Nephron progenitor cell (in vitro differentiated cells): ENCODE data around the gene PLRG1.

ENCODE experiments used
- DNase-seq: peaks from one replicate; pipeline ENCODE4 v3.0.0; 2021
- H3K27ac Mint-ChIP-seq: 2 replicates; pipeline ENCODE4 v1.8.0; 2021; ENCODE audit warnings: mild to moderate bottlenecking, moderate library complexity, mixed read lengths
- H3K27me3 Mint-ChIP-seq: 2 replicates; pipeline ENCODE4 v1.8.0; 2021; ENCODE audit warnings: mild to moderate bottlenecking, low read depth, mixed read lengths; ENCODE audit not compliant: poor library complexity
- H3K36me3 Mint-ChIP-seq: 2 replicates; pipeline ENCODE4 v1.8.0; 2021; ENCODE audit warnings: low read depth, mixed read lengths
- H3K4me1 Mint-ChIP-seq: 2 replicates; pipeline ENCODE4 v1.8.0; 2021; ENCODE audit warnings: mixed read lengths
- H3K4me3 Mint-ChIP-seq: 2 replicates; pipeline ENCODE4 v1.8.0; 2021; ENCODE audit warnings: mild to moderate bottlenecking, moderate library complexity, mixed read lengths
- H3K9me3 Mint-ChIP-seq: 2 replicates; pipeline ENCODE4 v1.8.0; 2021; ENCODE audit warnings: mild to moderate bottlenecking, moderate library complexity, mixed read lengths
- TF ChIP-seq, protein P1 (sequence below): fragments of 200-600 bp; sonication (generic); IDR thresholded peaks from 2 replicates; pipeline ENCODE4 v1.5.0; 2021; ENCODE audit warnings: antibody characterized with exemption

The PLRG1 gene

DNA sequence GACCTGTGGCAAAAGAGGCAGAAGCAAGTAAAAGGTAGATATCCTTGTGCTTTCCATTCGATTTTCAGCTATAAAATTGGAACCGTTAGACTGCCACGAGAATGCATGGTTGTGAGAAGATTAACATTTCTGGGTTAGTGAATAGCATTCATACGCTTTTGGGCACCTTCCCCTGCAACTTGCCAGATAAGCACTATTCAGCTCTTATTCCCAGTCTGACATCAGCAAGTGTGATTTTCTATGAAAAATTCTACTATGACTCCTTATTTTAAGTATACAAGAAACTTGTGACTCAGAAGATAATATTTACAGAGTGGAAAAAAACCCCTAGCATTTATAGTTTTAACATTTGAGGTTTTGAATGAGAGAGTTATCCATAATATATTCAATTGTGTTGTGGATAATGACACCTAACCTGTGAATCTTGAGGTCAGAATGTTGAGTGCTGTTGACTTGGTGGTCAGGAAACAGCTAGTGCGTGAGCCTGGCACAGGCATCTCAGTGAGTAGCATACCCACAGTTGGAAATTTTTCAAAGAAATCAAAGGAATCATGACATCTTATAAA lies 16.5 kb upstream of the PLRG1 start:
- H3K9me3 Mint-ChIP-seq: no peaks in the 10 kb centered on the region
- H3K4me1 Mint-ChIP-seq: no peaks in the 10 kb centered on the region
- H3K27ac Mint-ChIP-seq: no peak overlapping the region
- H3K27me3 Mint-ChIP-seq: peaks cover 7% of the 10 kb centered on the region
- no peaks in the 10 kb centered on the region for H3K36me3 Mint-ChIP-seq
- DNase-seq: no peak
- no peak overlapping the region for H3K4me3 Mint-ChIP-seq
- TF ChIP-seq, protein P1, sequence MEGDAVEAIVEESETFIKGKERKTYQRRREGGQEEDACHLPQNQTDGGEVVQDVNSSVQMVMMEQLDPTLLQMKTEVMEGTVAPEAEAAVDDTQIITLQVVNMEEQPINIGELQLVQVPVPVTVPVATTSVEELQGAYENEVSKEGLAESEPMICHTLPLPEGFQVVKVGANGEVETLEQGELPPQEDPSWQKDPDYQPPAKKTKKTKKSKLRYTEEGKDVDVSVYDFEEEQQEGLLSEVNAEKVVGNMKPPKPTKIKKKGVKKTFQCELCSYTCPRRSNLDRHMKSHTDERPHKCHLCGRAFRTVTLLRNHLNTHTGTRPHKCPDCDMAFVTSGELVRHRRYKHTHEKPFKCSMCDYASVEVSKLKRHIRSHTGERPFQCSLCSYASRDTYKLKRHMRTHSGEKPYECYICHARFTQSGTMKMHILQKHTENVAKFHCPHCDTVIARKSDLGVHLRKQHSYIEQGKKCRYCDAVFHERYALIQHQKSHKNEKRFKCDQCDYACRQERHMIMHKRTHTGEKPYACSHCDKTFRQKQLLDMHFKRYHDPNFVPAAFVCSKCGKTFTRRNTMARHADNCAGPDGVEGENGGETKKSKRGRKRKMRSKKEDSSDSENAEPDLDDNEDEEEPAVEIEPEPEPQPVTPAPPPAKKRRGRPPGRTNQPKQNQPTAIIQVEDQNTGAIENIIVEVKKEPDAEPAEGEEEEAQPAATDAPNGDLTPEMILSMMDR: no peak

DNA sequence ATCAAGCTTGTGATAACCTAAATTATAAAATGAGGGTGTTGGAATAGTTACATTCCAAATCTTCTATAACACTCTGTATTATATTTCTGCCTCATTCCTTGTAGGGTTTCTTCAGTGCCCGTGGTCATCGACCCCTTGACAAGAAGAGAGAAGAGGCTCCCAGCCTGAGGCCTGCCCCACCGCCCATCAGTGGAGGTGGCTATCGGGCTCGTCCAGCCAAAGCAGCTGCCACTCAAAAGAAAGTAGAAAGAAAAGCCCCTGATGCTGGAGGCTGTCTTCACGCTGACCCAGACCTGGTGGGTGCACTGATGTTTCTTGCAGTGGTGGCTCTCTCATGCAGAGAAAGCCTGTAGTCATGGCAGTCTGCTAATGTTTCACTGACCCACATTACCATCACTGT lies 15.5 kb upstream of the PLRG1 start:
- TF ChIP-seq, protein P1: no peak
- DNase-seq: no peak
- Mint-ChIP-seq H3K4me1 (no peaks in the 10 kb centered on the region), H3K27ac (no peak overlapping the region), H3K4me3 (no peak overlapping the region), H3K27me3 (peaks cover 4% of the 10 kb centered on the region), H3K36me3 (no peaks in the 10 kb centered on the region), H3K9me3 (no peaks in the 10 kb centered on the region)

DNA sequence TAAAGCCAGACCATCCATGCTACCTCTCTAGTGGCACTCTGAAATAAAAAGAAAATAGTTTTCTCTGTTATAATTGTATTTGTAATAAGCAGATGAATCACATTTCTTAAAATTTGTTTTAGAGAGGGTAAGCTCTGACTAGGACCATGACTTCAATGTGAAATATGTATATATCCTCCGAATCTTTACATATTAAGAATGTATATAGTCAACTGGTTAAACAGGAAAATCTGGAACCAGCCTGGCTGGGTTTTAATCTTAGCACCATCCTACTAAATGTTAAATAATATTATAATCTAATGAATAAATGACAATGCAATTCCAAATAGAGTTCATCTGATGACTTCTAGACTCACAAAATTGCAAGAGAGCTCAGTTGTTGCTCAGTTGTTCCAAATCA lies 14.1 kb upstream of the PLRG1 start:
- TF ChIP-seq, protein P1: no peak
- H3K9me3 Mint-ChIP-seq: no peaks in the 10 kb centered on the region
- H3K27me3 Mint-ChIP-seq: peaks cover 4% of the 10 kb centered on the region
- DNase-seq: no peak
- H3K27ac Mint-ChIP-seq: no peak overlapping the region
- no peak overlapping the region for H3K4me3 Mint-ChIP-seq
- H3K36me3 Mint-ChIP-seq: no peaks in the 10 kb centered on the region
- H3K4me1 Mint-ChIP-seq: no peaks in the 10 kb centered on the region

DNA sequence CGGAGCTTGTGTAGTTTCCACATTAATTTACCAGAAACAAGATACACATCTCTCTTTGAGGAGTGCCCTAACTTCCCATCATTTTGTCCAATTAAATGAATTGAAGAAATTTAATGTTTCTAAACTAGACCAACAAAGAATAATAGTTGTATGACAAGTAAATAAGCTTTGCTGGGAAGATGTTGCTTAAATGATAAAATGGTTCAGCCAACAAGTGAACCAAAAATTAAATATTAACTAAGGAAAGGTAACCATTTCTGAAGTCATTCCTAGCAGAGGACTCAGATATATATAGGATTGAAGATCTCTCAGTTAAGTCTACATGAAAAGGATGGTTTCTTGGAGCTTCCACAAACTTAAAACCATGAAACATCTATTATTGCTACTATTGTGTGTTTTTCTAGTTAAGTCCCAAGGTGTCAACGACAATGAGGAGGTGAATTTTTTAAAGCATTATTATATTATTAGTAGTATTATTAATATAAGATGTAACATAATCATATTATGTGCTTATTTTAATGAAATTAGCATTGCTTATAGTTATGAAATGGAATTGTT lies 12.6 kb upstream of the PLRG1 start, which contains the start of gene FGB:
FGB (plus strand) TSS at position 315 of the 558 bp plus-strand sequence; CDS start at position 323, 8 bp downstream.
- no peaks in the 10 kb centered on the region for H3K36me3 Mint-ChIP-seq
- peaks cover 4% of the 10 kb centered on the region for H3K27me3 Mint-ChIP-seq
- H3K27ac Mint-ChIP-seq: no peak within 1 kb of the TSS
- TF ChIP-seq, protein P1: no peak
- no peak within 1 kb of the TSS for H3K4me3 Mint-ChIP-seq
- H3K9me3 Mint-ChIP-seq: no peaks in the 10 kb centered on the region
- H3K4me1 Mint-ChIP-seq: no peaks in the 10 kb centered on the region
- no peak for DNase-seq

DNA sequence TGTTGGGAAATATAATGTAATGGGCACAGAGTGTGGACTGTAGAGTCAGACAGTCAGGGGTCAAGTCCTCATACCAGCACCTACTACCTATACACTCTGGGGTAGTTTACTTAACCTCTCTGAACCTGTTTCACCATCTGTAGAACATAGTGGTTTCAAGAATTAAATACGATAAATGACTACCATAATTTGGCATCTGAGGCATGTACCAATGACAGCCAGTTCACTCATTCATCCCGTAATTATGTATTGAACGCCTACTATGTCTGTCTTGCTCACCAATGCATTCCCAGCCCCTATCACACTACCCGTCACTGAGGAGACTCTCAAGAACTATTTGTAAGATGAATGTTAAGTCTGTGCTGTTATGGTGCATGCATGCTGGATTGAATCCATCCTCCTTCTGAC lies 10.6 kb upstream of the PLRG1 start:
- no peak for DNase-seq
- Mint-ChIP-seq H3K27me3 (no peaks in the 10 kb centered on the region), H3K4me1 (no peaks in the 10 kb centered on the region), H3K27ac (no peak overlapping the region), H3K36me3 (no peaks in the 10 kb centered on the region), H3K4me3 (no peak overlapping the region), H3K9me3 (no peaks in the 10 kb centered on the region)
- TF ChIP-seq, protein P1: no peak

DNA sequence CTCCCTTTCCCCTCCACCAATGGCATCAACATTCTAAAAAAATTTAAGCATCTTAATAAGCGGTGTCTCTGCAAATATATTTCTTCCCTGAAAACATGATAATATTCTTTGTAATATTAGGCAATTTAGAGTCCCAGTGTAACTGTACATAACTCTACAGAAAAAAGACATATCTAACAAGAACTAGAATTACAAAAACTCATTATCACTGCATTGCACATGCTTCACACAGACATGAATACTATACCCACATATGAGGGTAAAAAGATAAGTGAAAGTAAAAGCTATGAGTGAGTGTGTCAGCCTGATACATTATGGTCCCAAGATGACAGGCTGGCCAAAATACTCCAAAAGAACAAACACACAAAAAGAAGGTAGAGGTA lies 10.2 kb upstream of the PLRG1 start:
- Mint-ChIP-seq H3K27me3 (no peaks in the 10 kb centered on the region), H3K27ac (no peak overlapping the region), H3K9me3 (no peaks in the 10 kb centered on the region), H3K4me1 (no peaks in the 10 kb centered on the region), H3K4me3 (no peak overlapping the region), H3K36me3 (no peaks in the 10 kb centered on the region)
- TF ChIP-seq, protein P1: no peak
- DNase-seq: no peak
